Testis (tissue), 2 donors: Measurements from ENCODE around the gene KDM4F.

Source experiments
- POLR2A ChIP-seq: fragments of 450-650 bp; IDR thresholded peaks from one replicate; pipeline ENCODE4 v1.6.1; 2017; ENCODE audit warnings: antibody characterized with exemption, mild to moderate bottlenecking, moderate library complexity
- TF ChIP-seq, protein P1 (sequence below), 3 experiments: fragments of 450-650 bp in 2 of 3; fragments of 200-600 bp in 1 of 3; sonication (generic) in 1 of 3; IDR thresholded peaks; one replicate each; pipeline ENCODE4 v1.5.1; 2016 to 2019; ENCODE audit warnings: antibody characterized with exemption in 3 of 3, mild to moderate bottlenecking in 2 of 3, moderate library complexity in 1 of 3

DNA sequence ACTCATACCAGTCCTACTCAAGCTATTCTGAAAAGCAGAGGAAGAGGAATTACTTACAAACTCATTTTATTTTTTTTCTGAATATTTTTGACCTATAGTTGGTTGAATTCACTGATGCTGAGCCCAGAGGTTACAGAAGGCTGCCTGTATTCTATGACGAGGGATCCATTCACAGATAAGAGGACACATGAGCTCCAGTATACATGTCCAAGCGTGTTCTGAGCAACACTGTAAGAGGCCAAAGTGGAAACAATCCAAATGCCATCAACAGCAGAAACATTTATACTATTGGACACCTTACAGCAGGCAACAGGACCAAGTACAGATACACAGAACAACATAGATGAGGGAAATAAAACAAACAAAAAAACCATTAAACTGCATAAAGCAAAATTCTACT, 13.9 kb upstream of the KDM4F start:
- no peak for TF ChIP-seq POLR2A
- TF ChIP-seq, protein P1, sequence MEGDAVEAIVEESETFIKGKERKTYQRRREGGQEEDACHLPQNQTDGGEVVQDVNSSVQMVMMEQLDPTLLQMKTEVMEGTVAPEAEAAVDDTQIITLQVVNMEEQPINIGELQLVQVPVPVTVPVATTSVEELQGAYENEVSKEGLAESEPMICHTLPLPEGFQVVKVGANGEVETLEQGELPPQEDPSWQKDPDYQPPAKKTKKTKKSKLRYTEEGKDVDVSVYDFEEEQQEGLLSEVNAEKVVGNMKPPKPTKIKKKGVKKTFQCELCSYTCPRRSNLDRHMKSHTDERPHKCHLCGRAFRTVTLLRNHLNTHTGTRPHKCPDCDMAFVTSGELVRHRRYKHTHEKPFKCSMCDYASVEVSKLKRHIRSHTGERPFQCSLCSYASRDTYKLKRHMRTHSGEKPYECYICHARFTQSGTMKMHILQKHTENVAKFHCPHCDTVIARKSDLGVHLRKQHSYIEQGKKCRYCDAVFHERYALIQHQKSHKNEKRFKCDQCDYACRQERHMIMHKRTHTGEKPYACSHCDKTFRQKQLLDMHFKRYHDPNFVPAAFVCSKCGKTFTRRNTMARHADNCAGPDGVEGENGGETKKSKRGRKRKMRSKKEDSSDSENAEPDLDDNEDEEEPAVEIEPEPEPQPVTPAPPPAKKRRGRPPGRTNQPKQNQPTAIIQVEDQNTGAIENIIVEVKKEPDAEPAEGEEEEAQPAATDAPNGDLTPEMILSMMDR (IDR thresholded peaks at IDR 0.05) = no peak
